Right ventricle myocardium superior (tissue), 1 donor: ENCODE data around the gene GID8. TPM values are rescaled to one million over a fixed set of nuclear protein-coding genes. Genes with fewer than 3 reads are reported as not detected.

Source experiments
- ATAC-seq: fragments of 200-7000 bp; cut with Tn5 transposase; one replicate; pipeline ENCODE4 v1.9.1; 2020; ENCODE audit warnings: mild to moderate bottlenecking; ENCODE audit not compliant: poor library complexity
- DNase-seq: peaks from one replicate; pipeline ENCODE4 v3.0.0-alpha.2; 2020
- intact Hi-C: fragments of 100-400 bp; cut with DNase I; formaldehyde crosslinking; loops from one replicate; pipeline ENCODE4 v1.11.2; 2022
- total RNA-seq: library from RNA; stranded (reverse); fragmentation: NEBNext Ultra II Directional; extraction: Animal tissue kit (Norgen Biotek cat#: 25700); gene quantifications from one replicate; pipeline ENCODE4 v1.2.1, GENCODE V29; 2021
- donor health status: DM: no; HTN: yes; CAD: no; lungs with severe emphysema.

GID8 gene
- total RNA-seq, 1 donor from 2014 or later, result 15.5 TPM

GRCh38 chr20:62989201-62989601 is 51.3 kb downstream of the GID8 start:
- intact Hi-C loops, result no loop called here
- no peak for DNase-seq

GRCh38 chr20:62990306-62990825 is 52.4 kb downstream of the GID8 start:
- ATAC-seq, result no peak
- DNase-seq, result no peak
- intact Hi-C loops, result no loop called here

More at GRCh38 chr20:62989201-62989601, 51.3 kb downstream of the GID8 start:
- ATAC-seq, result no peak

- ATAC-seq (no peak), DNase-seq (no peak)
- intact Hi-C loops, result no loop called here
Measured at GRCh38 chr20:62991196-62991807, 53.4 kb downstream of the GID8 start.

GRCh38 chr20:62991863-62992262 is 53.9 kb downstream of the GID8 start:
- intact Hi-C loops, result no loop called here
- no peak for ATAC-seq

DNA sequence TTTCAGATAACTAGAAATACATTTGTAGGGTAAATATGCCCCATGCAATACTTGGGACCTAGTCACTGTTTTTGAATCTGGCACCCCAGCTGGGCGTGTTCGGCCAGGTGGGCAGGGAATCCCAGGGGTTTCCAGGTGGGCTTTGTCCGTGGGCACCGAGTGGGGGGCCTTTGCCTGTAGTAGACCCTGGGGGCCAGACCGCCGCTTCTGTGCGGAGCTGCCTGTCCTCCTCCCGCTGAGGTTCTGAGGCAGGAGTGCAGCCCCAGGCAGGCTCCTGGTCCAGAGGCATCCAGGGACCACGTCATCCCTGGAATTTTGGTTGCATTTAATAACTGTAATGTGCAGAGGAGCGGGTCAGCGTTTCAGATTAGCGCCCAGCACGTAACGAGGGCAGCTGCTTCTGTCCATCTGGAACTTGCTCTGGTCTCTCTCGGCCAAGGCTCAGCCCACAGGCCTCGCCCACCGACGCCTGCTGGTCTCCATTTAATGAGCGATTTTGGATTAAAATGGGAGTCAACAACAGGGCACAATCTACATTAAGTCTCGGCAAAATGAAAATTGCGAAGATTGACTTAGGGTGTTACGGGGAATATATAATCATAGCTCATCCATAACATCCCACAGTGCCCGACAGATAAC is 56.0 kb downstream of the GID8 start:
- no peak for DNase-seq
- intact Hi-C loops, result no loop called here
- ATAC-seq, result no peak

More at GRCh38 chr20:62991863-62992262, 53.9 kb downstream of the GID8 start:
- DNase-seq, result no peak

- intact Hi-C loops, result no loop called here
- DNase-seq, result no peak
- no peak for ATAC-seq
Measured at GRCh38 chr20:62994869-62995281, 56.9 kb downstream of the GID8 start.

DNA sequence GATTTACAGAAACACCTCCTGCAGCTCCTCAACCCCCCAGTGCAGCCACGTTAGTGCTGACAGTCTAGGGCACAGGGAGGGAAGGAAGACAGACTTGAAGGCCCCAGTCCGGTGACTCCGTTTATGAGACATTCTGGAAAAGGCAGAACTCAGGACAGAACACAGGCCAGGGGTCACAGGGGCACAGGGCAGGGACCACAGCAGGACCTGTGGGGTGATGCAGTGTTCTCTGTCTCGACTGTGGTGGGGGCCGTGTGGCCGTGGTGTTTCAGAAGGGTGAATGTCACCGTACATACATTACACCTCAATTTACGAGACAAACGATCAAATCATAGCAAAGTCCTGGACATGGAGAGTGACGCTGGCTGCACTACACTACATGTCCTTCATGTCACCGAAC is 57.5 kb downstream of the GID8 start:
- DNase-seq (no peak), ATAC-seq (no peak)
- intact Hi-C loops, result no loop called here

- no peak for ATAC-seq
- DNase-seq, result no peak
Measured at GRCh38 chr20:62995898-62996595, 58.1 kb downstream of the GID8 start.

GRCh38 chr20:62996596-62996982 is 58.6 kb downstream of the GID8 start:
- no peak for ATAC-seq

More at GRCh38 chr20:62995898-62996595, 58.1 kb downstream of the GID8 start:
- intact Hi-C loops, result no loop called here

GRCh38 chr20:62997417-62998035 is 59.6 kb downstream of the GID8 start:
- ATAC-seq (no peak), DNase-seq (no peak)
- intact Hi-C loops, result no loop called here

More at GRCh38 chr20:62996596-62996982, 58.6 kb downstream of the GID8 start:
- no peak for DNase-seq
- intact Hi-C loops, result no loop called here

Other genes starting within 250 kb of the GID8 start
- not detected for gene NTSR1, start 229.3 kb upstream of the GID8 start, total RNA-seq
- gene MRGBP, start 141.7 kb upstream of the GID8 start, total RNA-seq, result 10.2 TPM
- gene OGFR, start 133.3 kb upstream of the GID8 start, total RNA-seq, result 17.8 TPM
- 2.7 TPM for gene COL9A3, start 121.1 kb upstream of the GID8 start, total RNA-seq
- gene TCFL5, start 76.3 kb upstream of the GID8 start, total RNA-seq, result 6.1 TPM
- gene DIDO1, start 11.6 kb upstream of the GID8 start, total RNA-seq, result 32.3 TPM
- gene SLC17A9, start 14.6 kb downstream of the GID8 start, total RNA-seq, result 0.73 TPM
- gene BHLHE23, start 68.8 kb downstream of the GID8 start, total RNA-seq, result not detected